Mucosa of descending colon (tissue), 3 donors: ENCODE measurements around the gene CPSF4L. TPM values are rescaled to one million over a fixed set of nuclear protein-coding genes. Genes with fewer than 3 reads are reported as not detected.

Experiments
- ATAC-seq: fragments of 200-7000 bp; cut with Tn5 transposase; one replicate; pipeline ENCODE4 v1.9.1; 2020; ENCODE audit warnings: mild to moderate bottlenecking, moderate library complexity
- DNase-seq, 3 donors: peaks; one replicate each; pipeline ENCODE4 v3.0.0-alpha.2; 2020
- H3K36me3 ChIP-seq: fragments of 200-600 bp; one replicate; pipeline ENCODE4 v1.8.0; 2021; ENCODE audit warnings: low read depth, mild to moderate bottlenecking
- H3K4me1 ChIP-seq: fragments of 200-600 bp; one replicate; pipeline ENCODE4 v1.8.0; 2021; ENCODE audit warnings: low read depth, mild to moderate bottlenecking
- H3K4me3 ChIP-seq: fragments of 200-600 bp; one replicate; pipeline ENCODE4 v1.8.0; 2021; ENCODE audit warnings: mild to moderate bottlenecking
- H3K9me3 ChIP-seq: fragments of 200-600 bp; one replicate; pipeline ENCODE4 v1.8.0; 2021; ENCODE audit warnings: mild to moderate bottlenecking
- CTCF ChIP-seq: fragments of 200-600 bp; IDR thresholded peaks from one replicate; pipeline ENCODE4 v1.8.0; 2022; ENCODE audit warnings: antibody characterized with exemption, mild to moderate bottlenecking
- intact Hi-C, 2 donors: fragments of 100-400 bp; cut with DNase I in 1 of 2; cut with micrococcal nuclease in 1 of 2; formaldehyde crosslinking; loops; one replicate each; pipeline versions ENCODE4 v1.11.0 to v1.11.1; 2022; cut with DNase I, micrococcal nuclease
- total RNA-seq, 3 donors: library from RNA; stranded (reverse); fragmentation: NEBNext Ultra II Directional in 2 of 3; extraction: Animal tissue kit (Norgen Biotek cat#: 25700) in 2 of 3; gene quantifications; one replicate each; pipeline versions ENCODE4 v1.2.1 to v1.2.4, GENCODE V29; 2021 to 2023
- donor health status: DM: no; HTN: no; CAD: no; lungs with moderate emphysema.
- donor health status: DM: no; HTN: no; CAD: no.
- donor health status: DM: no; HTN: yes; CAD: no.

Gene CPSF4L
- total RNA-seq, 3 donors from 2014 or later = not detected

GRCh38 chr17:73292031-73292531 is 30.4 kb upstream of the CPSF4L start:
- Histone ChIP-seq H3K4me3 (no peak overlapping the region), H3K4me1 (peaks cover 60% of the 10 kb centered on the region), H3K36me3 (no peaks in the 10 kb centered on the region), H3K9me3 (no peaks in the 10 kb centered on the region)
- no peak for TF ChIP-seq CTCF
- DNase-seq (no peak), ATAC-seq (no peak)
- intact Hi-C loops = no loop called here

- H3K4me1 ChIP-seq = peaks cover 59% of the 10 kb centered on the region
- intact Hi-C loops = no loop called here
- peak; percentile 66 for ATAC-seq
- no peak overlapping the region for H3K4me3 ChIP-seq
- DNase-seq = peak; percentile 52 to 83 (median 69)
- TF ChIP-seq CTCF = no peak
- H3K36me3 ChIP-seq = no peaks in the 10 kb centered on the region
- H3K9me3 ChIP-seq = no peaks in the 10 kb centered on the region
Observed at GRCh38 chr17:73291260-73291801, 29.7 kb upstream of the CPSF4L start.

- Histone ChIP-seq H3K36me3 (no peaks in the 10 kb centered on the region), H3K4me1 (peaks cover 59% of the 10 kb centered on the region), H3K9me3 (no peaks in the 10 kb centered on the region), H3K4me3 (no peak overlapping the region)
- intact Hi-C loops = no loop called here
- no peak for DNase-seq
- TF ChIP-seq CTCF = no peak
- ATAC-seq = no peak
Observed at GRCh38 chr17:73290399-73291259, 28.9 kb upstream of the CPSF4L start.

GRCh38 chr17:73289549-73290254 is 28.0 kb upstream of the CPSF4L start:
- ATAC-seq (no peak), DNase-seq (no peak)

More at GRCh38 chr17:73289549-73290254, 28.0 kb upstream of the CPSF4L start:
- Histone ChIP-seq H3K36me3 (no peaks in the 10 kb centered on the region), H3K4me1 (peaks cover 59% of the 10 kb centered on the region), H3K4me3 (no peak overlapping the region), H3K9me3 (no peaks in the 10 kb centered on the region)
- TF ChIP-seq CTCF = no peak
- intact Hi-C loops = no loop called here
